HG03378 (cell line): Measurements from ENCODE around the gene HOXB4.
"Not testable (repeated sequence)": the region's sequence is repeated elsewhere in the genome, so short reads cannot be mapped to it uniquely, and the experiment has no call there.

Experiments
- ATAC-seq: cut with Tn5 transposase; IDR thresholded peaks from one replicate; pipeline ENCODE4 v1.9.1; 2021; ENCODE audit warnings: mild to moderate bottlenecking, moderate library complexity; ENCODE audit not compliant: unreplicated experiment

Gene HOXB4

DNA sequence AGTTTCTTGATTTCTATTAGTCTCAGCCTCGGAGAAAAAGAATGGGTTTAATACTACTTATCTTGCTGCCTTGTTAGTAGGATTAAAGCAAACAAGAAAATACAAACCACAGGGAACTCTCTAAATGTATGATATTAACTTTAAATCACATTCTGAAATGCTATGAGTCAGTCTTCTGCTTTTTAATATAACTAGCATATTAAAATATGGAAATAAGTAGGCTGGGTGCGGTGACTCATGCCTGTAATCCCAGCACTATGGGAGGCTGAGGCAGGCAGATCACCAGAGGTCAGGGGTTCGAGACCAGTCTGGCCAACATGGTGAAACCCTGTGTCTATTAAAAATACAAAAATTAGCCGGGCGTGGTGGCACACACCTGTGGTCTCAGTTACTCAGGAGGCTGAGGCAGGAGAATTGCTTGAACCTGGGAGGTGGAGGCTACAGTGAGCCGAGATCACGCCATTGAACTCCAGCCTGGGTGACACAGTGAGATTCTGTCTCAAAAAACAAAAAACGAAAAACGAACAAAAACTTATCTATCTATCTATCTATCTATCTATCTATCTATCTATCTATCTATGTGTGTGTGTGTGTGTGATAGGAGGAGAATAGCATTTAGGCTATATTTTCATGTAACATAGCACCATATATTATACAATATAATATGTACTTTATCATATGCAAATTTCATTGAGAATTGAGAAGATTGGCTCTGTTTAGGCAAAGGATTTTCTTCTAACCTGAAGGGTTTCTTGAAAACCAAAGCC, 42.2 kb downstream of the HOXB4 start:
- ATAC-seq: not testable (repeated sequence)

DNA sequence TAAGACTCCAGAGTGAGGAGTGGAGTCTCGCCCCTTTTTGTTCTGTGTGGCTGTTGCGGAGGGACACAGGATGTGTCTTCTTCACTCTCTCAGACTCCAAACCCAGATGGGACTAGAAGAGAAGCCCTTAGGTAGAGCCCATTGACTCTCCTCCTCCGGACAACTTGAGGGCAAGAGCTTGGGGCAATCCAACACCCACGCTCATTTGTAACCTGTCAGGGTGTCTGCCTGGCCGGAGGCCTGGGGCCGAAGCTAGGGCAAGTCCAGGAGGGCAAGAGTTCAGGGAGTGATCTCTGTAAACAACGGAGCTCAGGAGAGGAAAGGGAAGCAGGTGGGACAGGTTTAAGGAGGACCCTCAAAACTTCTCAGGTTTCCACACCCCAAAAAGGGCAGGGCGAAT, 45.9 kb downstream of the HOXB4 start:
- ATAC-seq: no peak

DNA sequence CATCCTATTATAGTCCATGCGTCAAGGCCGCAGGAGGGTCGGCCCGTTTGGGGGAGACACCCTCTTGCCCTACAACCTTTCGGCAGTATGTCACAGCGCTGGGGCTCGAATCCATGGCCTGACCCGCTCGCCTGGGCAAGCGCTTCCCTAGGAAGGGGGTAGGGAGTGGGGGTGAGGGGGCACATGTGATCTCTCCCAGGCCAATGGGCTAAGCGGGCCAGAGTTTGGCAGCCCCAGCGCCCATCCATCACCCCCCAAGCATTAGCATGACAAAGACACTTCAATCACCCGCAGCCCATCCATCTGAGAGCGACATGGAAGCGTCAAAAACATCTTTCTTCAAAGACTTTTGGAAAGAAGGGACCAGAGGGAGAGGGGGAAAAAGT, 47.3 kb downstream of the HOXB4 start, which contains the start of gene HOXB1:
Gene HOXB1 (minus strand): TSS at position 125 of the 386 bp plus-strand sequence. CDS start 107 bp downstream, at position 18.
- no peak for ATAC-seq

DNA sequence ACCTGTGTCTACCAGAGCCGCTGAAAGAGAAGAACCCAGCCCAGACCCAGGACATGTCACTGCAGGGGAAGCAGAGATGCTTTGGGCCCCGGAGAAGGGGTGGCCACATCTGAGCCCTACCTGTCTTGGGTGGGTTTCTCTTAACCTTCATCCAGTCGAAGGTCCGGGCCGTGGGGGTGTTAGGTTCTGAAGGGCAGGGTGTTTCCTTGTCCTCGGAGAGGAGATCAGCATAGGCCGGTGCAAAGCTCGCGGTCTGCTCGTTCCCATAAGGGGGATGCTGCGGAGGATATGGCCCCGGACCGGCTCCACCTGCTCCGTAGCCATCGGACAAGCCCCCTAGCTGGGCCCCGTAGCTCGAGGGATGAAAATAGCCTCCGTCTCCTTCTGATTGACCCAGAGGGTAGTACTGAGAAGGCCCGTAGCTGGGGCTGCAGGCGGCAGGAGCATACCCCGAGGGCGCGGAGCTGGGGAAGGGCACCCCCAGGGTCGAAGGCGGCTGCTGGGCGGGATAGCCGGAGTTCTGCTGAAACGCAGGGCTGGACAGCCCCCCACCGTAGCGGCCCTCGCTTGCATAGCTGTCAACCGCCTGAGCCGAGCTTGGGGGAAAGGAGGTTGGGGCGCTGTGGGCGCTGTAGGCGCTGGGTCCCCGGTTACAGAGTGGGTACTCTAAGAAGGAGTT, 47.8 kb downstream of the HOXB4 start:
- no peak for ATAC-seq

DNA sequence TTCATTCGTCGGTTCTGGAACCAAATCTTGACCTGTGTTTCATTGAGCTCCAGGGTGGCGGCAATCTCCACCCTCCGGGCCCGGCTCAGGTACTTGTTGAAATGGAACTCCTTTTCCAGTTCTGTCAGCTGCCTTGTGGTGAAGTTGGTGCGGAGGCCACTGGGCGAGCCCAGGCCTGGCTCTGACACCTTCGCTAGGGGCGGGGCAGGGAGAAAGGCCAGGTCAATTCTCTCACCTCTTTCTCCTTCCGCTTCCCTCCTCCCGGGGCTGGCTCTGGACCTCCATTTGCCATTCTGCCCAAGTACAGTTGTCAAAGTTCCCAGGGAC, 48.5 kb downstream of the HOXB4 start:
- ATAC-seq: no peak

DNA sequence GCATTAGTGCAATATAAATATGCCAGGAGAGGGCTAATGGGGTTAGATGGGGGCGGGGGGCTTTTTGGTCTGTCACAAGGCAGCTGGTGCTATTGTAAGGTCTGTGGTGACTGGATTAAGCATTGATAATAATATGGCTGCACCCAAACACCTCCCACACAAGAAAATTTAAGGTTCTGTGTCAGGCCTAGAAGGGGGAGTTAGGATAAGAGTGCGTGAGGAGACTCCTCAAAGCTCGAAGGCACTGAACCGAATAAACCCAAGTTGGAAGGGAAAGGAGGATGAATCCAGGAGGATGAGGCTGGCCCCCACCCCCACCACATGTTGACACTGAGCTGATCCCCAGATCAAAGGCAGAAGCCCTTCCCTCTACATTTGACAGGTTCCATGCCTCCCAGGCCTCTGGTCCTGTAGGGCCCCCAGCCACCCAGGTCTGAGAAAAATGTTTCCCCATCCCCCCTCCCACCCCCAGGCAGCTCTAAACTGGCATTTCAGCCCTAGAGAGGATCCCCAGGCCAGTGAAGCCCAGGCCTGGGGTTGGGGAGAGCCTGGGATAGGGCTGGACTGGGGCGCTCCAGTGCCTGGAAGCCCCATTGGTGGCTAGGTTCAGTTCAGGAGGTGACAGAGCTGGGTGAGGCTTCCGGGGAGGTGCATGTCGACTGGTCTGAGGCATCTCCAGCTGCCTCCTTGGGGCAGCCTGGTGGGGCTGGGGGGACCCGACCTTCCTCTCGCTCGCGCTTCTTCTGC, 49.0 kb downstream of the HOXB4 start:
- no peak for ATAC-seq

DNA sequence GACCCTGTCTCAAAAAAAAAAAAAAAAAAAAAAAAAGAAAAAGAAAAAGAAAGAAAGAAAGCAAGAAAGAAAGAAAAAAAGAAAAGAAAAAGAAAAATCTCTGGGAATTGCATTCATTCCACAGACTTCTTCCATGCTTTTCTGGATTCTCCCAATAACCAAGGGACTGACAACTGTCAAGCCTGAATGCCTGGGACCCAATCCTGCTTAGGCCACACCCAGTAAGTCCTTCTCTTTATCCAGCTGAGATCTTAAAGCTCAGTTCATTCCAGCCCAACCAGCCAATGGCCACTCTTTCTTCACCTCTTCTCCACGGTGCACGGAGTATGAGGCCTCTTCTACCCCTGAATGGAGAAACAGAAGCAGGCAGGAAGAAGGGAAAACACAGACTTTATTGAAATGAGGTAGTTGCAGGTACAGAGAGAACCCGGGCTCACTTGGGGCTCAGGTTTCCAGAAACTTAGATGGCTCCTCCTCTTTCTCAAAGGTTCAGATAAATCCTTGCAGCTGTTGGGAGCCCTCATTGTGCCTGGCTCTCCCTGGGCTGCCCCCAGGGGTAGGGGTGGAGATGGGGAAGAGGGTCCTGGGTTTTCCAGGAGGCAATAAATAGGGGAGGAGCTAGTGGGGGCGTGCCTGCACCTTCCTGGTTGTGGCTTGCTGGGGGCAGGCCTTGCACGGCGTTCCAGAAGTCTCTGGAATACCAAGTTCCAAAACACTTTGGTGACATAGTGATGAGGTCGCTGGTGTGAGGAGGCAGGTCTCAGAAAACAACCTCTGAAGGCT, 49.8 kb downstream of the HOXB4 start:
- no peak for ATAC-seq

DNA sequence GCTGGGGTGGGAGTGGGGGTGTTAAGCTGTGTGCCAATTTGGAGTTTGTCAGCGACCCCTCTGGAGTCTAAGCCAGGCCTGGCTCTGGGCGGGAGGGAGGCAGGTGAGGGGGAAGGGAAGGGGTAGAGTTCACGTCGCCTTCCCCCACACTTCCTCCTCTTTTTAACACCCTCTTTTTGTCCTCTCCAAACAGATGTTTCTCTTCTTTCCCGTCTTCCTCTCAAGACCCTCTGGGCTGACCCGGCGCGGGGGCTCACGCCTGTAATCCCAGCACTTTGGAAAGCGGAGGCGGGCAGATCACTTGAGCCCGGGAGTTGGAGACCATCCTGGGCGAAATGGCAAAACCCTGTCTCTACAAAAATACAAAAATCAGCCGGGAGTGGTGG, 50.6 kb downstream of the HOXB4 start:
- no peak for ATAC-seq

DNA sequence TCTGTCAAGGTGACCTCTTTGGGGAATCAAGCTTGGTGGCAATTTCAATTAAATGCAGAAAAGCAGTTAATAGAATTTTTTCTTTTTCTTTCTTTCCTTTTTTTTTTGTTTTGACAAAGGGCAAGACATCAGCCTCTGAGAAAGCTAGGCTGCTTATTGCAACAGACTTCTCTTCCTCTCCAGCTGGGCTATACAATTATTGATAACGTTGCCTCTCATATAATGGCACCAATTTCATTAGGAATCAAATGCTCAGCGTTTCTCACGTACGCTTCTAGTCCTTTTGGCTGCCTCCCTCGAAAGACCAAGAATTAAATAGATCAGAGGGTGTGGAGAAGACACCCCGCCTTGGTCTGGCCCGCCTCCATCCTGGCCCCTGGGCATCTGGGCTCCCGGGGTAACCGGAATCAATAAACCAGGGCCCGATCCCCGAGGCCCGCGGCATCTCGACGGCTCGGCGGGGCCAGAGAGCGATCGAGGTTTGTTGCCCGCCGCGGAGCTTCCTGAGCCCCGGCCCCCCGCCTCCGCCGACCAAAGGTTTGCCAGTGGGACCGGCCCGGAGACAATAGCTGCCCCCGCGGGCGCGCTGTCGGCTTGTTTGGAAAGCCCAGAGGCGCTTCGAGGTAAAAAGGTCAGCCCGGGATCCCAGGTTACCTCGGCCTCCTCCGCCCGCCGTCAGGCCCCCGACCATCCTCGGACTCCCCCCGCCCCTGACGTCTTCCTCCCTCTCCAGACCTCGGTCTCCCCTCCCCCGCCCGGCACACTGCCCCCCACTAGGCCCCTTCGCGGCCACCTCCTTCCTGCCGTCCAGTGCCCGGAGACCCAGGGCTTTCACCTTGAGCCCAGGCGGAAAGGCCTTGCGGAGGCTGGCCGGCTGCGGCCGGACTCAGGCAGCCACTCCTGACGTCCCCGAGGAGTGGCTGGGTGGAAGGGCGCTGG, 51.3 kb downstream of the HOXB4 start:
- ATAC-seq: no peak
